HG03064 (cell line): Measurements from ENCODE around the gene ELOVL5.
A peak's percentile ranks its signal among the peaks of the same experiment; 100 is the strongest.
"Not testable (repeated sequence)": the region's sequence is repeated elsewhere in the genome, so short reads cannot be mapped to it uniquely, and the experiment has no call there.

Experiments used
- ATAC-seq: cut with Tn5 transposase; IDR thresholded peaks from one replicate; pipeline ENCODE4 v1.9.1; 2021; ENCODE audit warnings: low read depth; ENCODE audit not compliant: unreplicated experiment

ELOVL5 gene

DNA sequence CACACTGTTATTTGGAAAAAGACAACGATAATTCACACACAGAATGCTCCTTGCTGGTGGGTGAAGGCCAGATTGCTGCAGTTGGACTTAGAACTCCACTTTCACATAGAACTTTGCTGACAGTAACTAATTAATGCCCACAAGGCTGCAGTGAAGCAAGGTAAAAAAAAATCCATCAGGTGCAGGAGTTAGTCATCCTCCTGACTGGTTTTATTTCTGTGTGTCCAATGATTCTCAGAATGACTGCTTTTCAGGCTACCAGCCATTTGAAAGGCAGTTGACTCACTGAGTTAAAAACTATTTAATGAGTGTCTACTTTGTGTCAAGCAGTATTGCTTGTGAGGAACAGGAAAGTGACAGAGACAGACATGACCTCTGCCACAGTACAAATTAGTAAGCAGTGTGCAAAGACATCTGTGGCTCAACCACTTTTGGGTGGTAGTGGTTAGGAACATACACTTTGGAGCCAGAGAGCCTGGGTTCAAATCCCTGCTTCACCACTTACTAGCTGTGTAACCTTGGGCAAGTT lies 41.9 kb downstream of the ELOVL5 start:
- no peak for ATAC-seq

- not testable (repeated sequence) for ATAC-seq
Measured at GRCh38 chr6:53306217-53306616, 42.5 kb downstream of the ELOVL5 start.

- not testable (repeated sequence) for ATAC-seq
Measured at GRCh38 chr6:53305506-53306005, 43.2 kb downstream of the ELOVL5 start.

GRCh38 chr6:53304953-53305352 lies 43.8 kb downstream of the ELOVL5 start:
- ATAC-seq, result not testable (repeated sequence)

DNA sequence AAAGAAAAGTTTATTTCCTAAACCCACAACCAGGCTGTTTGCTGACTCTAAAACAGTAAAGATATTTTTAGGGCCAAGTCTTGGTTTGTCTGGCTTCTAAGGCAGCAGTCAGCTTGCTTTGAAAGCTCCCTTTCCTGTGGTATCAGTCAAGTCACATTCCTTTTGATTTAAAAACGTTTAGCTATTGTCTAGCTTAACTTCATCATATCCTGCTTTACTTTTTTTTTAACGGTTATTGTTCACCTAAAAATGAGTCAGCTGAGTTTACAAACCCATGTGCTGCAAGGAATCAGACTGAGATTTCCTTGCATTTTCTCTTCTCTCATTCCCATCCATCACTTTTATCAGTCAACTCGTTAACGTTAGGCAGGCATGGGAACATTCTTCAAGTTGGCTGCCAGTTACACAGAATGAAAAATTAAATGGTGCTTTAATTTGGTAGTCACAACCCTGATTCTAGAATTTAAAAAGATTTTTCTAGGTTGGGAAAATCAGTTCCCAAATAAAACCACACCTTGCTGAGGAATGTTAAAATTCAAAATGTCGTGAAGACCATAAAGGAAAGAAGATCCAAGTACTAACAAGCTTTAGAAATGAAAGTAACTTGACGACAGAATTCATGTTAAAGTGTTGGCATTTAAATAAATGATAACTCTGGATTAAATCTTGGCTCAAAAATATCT lies 45.9 kb downstream of the ELOVL5 start:
- ATAC-seq, result no peak

DNA sequence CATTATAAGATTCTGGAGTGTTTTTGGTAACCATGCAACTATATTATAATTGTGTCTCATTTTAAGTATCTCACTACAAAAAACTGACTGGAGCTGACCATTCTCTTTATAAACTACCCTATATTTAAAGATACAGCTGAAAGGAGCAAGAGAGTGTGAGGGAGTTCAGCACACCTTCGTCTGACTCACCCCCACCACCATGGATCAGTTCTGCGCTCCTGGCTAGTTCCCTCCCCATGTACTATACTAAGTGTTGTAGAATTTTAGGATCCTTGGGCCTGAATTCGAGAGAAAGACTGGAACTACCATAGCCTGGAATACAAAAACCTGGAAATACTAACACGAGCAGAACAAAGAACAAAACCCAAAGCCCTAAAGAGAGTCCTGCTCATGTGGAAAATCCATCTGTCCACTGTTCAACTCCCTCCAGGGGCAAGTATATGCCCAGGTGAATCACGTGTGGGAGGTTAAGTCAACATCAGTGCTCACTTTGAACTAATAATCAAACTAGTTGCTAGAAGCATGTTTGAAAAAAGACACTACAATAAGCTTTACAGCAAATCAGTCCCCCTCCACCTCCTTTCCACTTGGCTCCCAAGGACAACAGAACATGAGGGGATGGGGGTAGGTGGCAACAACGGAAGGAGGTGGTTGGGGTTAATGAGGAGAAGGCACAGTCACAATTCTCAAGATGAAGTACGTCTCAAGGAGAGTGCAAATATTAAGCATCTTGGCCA lies 46.8 kb downstream of the ELOVL5 start:
- no peak for ATAC-seq

GRCh38 chr6:53300656-53301551 lies 47.8 kb downstream of the ELOVL5 start:
- ATAC-seq, result no peak

GRCh38 chr6:53299331-53300005 lies 49.3 kb downstream of the ELOVL5 start:
- no peak for ATAC-seq

GRCh38 chr6:53297004-53297403 lies 51.7 kb downstream of the ELOVL5 start:
- ATAC-seq, result no peak

GRCh38 chr6:53295176-53295575 lies 53.6 kb downstream of the ELOVL5 start:
- no peak for ATAC-seq

GRCh38 chr6:53294611-53295010 lies 54.1 kb downstream of the ELOVL5 start:
- no peak for ATAC-seq

- no peak for ATAC-seq
Measured at GRCh38 chr6:53294095-53294494, 54.7 kb downstream of the ELOVL5 start.

- ATAC-seq, result no peak
Measured at GRCh38 chr6:53293691-53294090, 55.1 kb downstream of the ELOVL5 start.

DNA sequence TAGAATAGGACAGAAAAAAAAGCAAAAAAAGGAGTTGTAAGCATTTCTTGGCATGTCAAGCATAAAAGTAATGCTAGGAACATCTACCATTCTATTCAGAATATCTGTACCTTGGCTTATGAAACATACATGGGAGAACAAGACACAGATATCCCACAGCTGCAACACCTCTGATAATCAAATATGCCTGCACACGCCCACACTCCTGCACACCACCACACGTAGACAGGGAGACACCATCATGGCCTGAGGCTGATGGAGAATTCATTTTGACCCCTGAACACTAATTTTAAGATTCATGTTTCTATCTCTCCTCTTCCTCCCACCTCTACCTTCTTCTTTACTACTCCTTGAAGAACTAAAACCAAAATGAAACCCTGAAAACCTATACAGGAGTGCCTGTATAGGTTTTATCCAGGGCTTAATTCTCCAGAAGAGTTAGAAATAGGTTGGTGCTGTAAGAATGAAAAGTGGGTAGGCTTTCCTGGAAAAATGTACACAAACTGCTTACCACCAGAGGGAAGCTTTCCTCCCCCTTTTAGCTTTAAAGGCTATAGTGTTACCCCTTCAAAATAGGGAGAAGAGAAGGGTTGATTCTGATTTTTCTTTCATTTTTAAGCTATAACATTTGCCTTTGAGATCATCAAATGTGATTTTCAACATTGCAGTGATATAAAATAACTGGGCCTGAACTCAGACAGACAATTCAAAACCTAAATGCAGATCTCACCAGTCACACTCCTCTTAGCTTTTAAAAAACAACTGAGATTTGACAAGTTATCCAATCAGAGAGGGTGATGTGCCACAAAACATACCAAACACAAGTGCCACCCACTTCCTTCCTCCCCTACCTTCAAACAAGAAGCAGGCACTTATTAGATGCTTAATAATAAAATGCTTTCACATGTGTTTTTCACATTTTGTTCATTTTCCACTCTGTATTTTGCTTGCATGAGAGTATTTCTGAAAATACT lies 57.9 kb downstream of the ELOVL5 start:
- no peak for ATAC-seq

DNA sequence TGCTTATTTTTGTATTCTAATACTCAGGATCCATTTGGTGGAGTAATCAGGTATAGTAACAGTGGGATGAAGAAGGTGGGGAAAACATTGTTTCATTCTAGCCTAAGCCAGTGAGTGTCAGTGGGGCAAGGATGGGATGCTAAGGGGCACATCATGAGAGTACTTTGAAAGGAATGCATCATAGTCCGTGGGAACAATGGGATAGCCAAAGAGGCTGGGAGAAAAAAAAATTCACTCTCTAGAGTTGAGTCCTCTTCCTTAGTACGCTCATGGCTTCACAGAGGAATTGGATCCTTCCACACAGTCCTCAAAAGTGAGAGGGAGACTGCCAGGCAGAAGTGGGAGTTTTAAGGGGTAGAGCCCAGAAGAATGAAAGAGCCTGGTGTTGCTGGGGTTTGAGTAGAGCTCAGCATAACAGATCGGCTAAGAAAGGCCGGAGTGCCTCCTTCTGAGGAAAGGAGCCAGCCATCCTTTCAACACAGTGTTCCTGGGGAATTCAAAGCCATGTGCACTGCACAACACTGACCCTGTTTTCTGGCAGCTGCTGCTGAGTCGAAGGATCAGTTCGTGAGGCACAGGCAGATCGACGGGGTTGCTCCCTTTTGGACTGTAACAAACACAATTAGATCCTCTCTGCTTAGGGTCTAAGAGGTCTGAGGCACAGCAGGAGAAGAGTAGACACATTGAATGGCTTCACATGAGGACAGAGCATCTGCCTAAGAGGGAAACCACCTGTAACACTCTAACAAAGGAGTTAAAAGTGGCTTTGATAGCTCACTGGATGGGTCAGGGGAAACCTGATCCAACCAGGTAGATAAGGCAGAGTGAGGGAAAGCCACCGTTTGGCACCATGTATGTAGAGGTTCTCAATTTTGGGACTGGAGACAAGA lies 61.2 kb downstream of the ELOVL5 start:
- ATAC-seq, result no peak

DNA sequence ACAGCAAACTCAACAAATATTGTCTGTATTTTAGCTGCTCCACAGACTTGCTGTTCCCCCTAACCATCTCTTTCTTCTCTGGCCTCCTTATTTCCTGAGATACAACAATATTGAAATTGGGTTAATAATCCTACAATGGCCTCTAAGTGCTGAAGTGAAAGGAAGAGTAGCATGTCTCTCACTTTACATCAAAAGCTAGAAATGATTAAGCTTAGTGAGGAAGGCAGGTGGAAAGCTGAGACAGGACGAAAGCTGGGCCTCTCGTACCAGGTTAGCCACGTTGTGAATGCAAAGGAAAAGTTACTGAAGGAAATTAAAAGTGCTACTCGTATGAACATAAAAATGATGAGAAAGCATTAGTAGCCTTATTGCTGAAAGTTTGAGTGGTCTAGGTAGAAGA lies 63.8 kb downstream of the ELOVL5 start:
- ATAC-seq, result peak; percentile 55

GRCh38 chr6:53282741-53283140 lies 66.0 kb downstream of the ELOVL5 start:
- no peak for ATAC-seq

DNA sequence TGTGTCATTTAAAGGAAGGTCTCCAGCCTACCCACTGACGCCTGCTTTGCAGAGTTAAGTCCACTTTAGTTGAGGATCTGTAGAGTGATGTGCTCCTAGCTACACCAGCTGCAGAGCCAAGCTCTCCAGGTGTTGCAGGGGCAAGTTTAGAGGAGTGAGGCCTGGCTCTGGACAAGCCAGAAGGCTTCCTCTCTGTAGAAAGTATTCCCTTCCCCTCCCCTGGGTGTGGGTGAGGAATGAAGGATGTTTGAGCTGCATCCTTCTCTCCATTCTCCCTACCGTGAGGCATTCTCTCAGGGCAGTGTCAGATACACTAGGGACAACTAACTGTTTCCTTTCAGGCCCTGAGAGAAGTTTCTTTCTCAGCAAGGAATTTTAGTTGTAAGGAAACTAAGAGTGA lies 66.5 kb downstream of the ELOVL5 start:
- ATAC-seq, result no peak
